AG04450 (cell line): ENCODE data around the gene TMEM185B. TPM values are rescaled to one million over a fixed set of nuclear protein-coding genes. Genes with fewer than 3 reads are reported as not detected.

Experiments
- CTCF ChIA-PET: fragments of 300-600, 350-600 bp; formaldehyde crosslinking; extraction: SDS; loops from one replicate; lab custom pipeline; 2022; ENCODE audit warnings: antibody characterized with exemption, inconsistent platforms; lab: Charles Lee
- POLR2A ChIA-PET: fragments of 350-600 bp; formaldehyde crosslinking; extraction: SDS; loops from one replicate; lab custom pipeline; 2021; ENCODE audit warnings: antibody characterized with exemption, inconsistent platforms; lab: Yijun Ruan, JAX
- DNase-seq: peaks from one replicate; pipeline ENCODE4 v3.0.0-alpha.2; 2011; ENCODE audit warnings: low read depth, low spot score
- H3K27ac ChIP-seq: one replicate; pipeline ENCODE4 v1.5.1; 2012; ENCODE audit warnings: low read depth, low read length, control low read depth
- H3K27me3 ChIP-seq: one replicate; pipeline ENCODE4 v1.6.0; 2012; ENCODE audit warnings: low read length; ENCODE audit not compliant: control insufficient read depth, insufficient read depth
- H3K4me3 ChIP-seq: 2 replicates; pipeline ENCODE4 v1.5.1; 2011; ENCODE audit warnings: mild to moderate bottlenecking, low read depth, low read length, control low read depth
- H3K9me3 ChIP-seq: 2 replicates; pipeline ENCODE4 v1.5.1; 2012; ENCODE audit warnings: low read length; ENCODE audit not compliant: control insufficient read depth, insufficient read depth
- polyA plus RNA-seq: library from polyadenylated mRNA; depleted of rRNA; stranded (reverse); fragments of >200 nt; gene quantifications from 2 replicates; pipeline ENCODE4 v1.2.3, GENCODE V29; 2011
- TF ChIP-seq, protein P1 (sequence below): IDR thresholded peaks from 2 replicates; pipeline ENCODE4 v1.5.1; 2011; ENCODE audit warnings: low read depth, low read length, control low read depth, inconsistent platforms

TMEM185B gene
- polyA plus RNA-seq, 1 experiment = 21.8 TPM

DNA sequence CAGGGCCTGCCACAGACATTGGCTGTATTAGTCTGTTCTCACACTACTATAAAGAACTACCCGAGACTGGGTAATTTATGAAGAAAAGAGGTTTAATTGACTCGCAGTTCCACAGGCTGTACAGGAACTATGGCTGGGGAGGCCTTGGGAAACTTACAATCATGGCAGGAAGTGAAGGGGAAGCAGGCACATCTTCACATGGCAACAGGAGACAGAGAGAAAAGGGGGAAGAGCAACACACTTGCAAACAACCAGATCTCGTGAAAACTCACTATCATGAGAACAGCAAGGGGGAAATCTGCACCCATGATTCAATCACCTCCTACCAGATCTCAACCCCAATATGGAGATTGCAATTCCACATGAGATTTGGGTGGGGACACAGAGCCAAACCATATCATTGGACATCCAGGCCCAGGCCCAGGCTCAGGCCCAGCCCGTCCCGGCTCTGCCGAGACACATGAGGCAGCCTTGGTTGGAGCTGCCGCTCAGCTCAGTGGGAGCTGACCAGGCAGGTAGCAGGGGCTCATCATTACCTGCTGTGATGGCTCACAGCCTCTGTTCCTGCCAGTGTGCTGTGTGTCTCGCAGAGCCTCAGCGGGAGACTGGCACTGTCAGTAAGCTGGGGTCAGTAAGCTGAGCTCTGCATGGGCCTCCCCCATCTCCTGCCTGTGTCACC is 20.8 kb upstream of the TMEM185B start:
- DNase-seq = no peak
- POLR2A ChIA-PET = interaction anchor here (1.5 kb wide), 1 partner anchor 8 kb away, joined by 3 read pairs; the partner anchor contains the start of gene RALB
- TF ChIP-seq, protein P1, sequence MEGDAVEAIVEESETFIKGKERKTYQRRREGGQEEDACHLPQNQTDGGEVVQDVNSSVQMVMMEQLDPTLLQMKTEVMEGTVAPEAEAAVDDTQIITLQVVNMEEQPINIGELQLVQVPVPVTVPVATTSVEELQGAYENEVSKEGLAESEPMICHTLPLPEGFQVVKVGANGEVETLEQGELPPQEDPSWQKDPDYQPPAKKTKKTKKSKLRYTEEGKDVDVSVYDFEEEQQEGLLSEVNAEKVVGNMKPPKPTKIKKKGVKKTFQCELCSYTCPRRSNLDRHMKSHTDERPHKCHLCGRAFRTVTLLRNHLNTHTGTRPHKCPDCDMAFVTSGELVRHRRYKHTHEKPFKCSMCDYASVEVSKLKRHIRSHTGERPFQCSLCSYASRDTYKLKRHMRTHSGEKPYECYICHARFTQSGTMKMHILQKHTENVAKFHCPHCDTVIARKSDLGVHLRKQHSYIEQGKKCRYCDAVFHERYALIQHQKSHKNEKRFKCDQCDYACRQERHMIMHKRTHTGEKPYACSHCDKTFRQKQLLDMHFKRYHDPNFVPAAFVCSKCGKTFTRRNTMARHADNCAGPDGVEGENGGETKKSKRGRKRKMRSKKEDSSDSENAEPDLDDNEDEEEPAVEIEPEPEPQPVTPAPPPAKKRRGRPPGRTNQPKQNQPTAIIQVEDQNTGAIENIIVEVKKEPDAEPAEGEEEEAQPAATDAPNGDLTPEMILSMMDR = no peak
- Histone ChIP-seq H3K4me3 (no peak overlapping the region), H3K27me3 (peaks cover 2% of the 10 kb centered on the region), H3K27ac (no peak overlapping the region), H3K9me3 (peaks cover 6% of the 10 kb centered on the region; the same call in 1 of the 2 replicates)
- CTCF ChIA-PET = interaction anchor here (1.5 kb wide), 1 partner anchor 69 kb away, joined by 5 read pairs; no protein-coding TSS in a partner anchor

DNA sequence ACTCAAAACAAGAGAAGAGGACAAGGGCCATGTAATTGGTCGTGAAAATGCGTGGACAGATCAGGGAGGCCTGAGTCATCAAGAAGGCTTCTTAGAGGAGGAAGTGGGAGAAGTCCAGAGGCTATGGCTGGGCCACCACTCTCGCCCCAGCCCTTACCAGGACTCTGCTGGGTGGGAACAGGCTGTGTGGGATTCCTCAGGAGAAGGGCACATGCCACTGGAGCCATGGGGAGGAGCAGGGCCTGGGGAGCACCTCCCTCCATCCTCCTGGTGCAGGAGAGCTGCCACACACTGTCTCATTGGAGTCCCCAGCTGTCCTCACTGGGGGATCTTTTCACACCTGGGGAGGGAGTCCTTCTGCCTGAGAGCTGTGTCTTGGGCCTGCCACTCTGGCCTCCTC is 20.0 kb upstream of the TMEM185B start:
- POLR2A ChIA-PET = interaction anchor here (1.5 kb wide), 1 partner anchor 9 kb away, joined by 3 read pairs; the partner anchor contains the start of gene RALB
- CTCF ChIA-PET = interaction anchor here (1.5 kb wide), 1 partner anchor 70 kb away, joined by 5 read pairs; no protein-coding TSS in a partner anchor
- no peak for DNase-seq

DNA sequence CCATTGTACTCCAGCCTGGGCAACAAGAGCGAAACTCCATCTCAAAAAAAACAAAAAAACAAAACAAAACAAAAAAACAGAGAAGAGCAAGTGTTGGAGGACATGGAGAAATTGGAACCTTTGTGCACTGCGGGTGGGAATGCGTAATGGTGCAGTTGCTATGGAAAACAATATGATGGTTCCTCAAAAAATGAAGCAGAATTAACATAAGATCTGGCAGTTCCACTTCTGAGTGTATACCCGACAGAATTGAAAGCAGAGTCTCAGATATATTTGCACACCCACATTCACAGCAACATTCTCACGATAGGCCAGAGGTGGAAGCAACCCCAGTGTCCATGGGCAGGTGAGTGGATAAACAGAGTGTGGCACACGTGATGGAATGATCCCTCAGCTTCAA is 18.5 kb upstream of the TMEM185B start:
- CTCF ChIA-PET = no interaction called here
- peaks cover 6% of the 10 kb centered on the region; the same call in 1 of the 2 replicates for H3K9me3 ChIP-seq

More for the DNA sequence above, 20.0 kb upstream of the TMEM185B start:
- Histone ChIP-seq H3K27ac (no peak overlapping the region), H3K4me3 (no peak overlapping the region), H3K27me3 (peaks cover 2% of the 10 kb centered on the region), H3K9me3 (peaks cover 6% of the 10 kb centered on the region; the same call in 1 of the 2 replicates)
- TF ChIP-seq, protein P1 = no peak

DNA sequence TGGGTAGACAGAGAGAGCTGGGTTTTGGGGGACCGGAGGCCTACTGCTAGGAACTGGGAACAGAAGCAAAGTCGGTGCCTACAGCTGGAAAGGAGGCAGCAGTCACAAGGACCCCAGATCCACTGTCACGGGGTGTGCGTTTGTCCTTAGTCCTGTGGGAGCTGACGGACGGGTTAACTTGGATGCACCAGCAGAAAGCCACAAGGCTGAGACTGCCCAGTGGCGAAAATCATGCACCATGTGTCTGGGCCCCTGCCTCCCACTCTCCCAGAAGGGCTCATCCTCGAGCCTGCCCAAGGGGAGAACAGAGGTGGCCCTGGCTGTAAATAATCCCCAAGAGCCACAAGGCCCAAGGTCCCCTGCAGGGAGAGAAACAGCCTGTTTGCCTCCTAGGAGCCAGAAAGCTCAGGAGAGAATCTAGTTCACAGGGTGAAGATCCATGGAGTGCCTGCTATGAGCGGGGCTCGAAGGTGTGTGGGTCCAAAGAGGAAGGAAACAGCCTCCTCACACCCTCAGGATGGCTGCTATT is 17.8 kb upstream of the TMEM185B start:
- Histone ChIP-seq H3K9me3 (peaks cover 6% of the 10 kb centered on the region; the same call in 1 of the 2 replicates), H3K27me3 (no peaks in the 10 kb centered on the region), H3K4me3 (no peak overlapping the region), H3K27ac (no peak overlapping the region)
- POLR2A ChIA-PET = no interaction called here
- TF ChIP-seq, protein P1 = no peak
- DNase-seq = no peak
- CTCF ChIA-PET = no interaction called here

More for the DNA sequence above, 18.5 kb upstream of the TMEM185B start:
- H3K27me3 ChIP-seq = no peaks in the 10 kb centered on the region
- H3K27ac ChIP-seq = no peak overlapping the region
- POLR2A ChIA-PET = no interaction called here
- no peak overlapping the region for H3K4me3 ChIP-seq
- no peak for DNase-seq
- TF ChIP-seq, protein P1 = no peak
